ENCODE results near the gene AUTS2.

Gene AUTS2

DNA sequence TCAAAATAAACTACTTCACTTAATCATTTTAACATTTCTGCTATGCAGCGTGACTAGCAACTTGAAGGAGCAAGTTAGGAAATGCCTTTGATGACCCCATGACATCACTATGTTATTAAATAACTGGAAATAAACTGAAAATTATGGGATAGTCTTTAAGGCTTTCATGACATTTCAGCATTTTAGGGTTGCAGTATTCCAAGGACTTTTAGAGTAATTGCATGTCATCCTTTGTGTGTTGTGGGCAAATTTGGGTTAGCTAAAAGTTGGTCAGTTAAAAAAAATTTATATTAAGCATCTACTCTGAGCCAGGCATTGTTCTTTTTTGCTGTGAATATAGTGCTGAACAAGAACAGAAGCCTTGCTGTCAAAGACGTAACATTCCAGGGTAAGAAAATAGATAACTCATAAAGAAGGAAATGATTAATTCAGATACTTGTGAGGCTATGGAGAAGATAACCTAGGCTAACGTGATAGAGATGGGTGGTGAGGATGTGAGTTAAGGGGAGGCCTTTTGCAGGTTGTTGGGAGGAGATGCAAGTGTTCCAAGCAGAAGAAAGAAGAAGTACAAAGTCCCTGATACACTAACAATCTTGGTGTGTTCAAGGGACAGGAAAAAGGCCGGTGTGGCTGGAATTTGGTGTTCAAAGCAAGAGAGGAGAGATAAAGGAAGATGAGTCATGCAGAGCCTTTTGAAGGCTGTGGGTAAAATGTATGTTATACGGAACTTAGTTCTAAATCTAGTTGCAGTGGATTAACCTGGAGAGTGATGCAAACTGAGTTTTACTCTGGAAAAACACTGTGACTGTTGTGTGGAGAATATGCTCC is 610.2 kb downstream of the AUTS2 start:
- no peak overlapping the region for H3K4me3 ChIP-seq (ENCODE audit: low read depth, low read length)
- TF ChIP-seq, protein P1, sequence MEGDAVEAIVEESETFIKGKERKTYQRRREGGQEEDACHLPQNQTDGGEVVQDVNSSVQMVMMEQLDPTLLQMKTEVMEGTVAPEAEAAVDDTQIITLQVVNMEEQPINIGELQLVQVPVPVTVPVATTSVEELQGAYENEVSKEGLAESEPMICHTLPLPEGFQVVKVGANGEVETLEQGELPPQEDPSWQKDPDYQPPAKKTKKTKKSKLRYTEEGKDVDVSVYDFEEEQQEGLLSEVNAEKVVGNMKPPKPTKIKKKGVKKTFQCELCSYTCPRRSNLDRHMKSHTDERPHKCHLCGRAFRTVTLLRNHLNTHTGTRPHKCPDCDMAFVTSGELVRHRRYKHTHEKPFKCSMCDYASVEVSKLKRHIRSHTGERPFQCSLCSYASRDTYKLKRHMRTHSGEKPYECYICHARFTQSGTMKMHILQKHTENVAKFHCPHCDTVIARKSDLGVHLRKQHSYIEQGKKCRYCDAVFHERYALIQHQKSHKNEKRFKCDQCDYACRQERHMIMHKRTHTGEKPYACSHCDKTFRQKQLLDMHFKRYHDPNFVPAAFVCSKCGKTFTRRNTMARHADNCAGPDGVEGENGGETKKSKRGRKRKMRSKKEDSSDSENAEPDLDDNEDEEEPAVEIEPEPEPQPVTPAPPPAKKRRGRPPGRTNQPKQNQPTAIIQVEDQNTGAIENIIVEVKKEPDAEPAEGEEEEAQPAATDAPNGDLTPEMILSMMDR (IDR thresholded peaks at IDR 0.05; ENCODE audit: control insufficient read depth, extremely low read depth, insufficient read depth), result no peak
- no peak for DNase-seq (ENCODE audit: low read depth)

DNA sequence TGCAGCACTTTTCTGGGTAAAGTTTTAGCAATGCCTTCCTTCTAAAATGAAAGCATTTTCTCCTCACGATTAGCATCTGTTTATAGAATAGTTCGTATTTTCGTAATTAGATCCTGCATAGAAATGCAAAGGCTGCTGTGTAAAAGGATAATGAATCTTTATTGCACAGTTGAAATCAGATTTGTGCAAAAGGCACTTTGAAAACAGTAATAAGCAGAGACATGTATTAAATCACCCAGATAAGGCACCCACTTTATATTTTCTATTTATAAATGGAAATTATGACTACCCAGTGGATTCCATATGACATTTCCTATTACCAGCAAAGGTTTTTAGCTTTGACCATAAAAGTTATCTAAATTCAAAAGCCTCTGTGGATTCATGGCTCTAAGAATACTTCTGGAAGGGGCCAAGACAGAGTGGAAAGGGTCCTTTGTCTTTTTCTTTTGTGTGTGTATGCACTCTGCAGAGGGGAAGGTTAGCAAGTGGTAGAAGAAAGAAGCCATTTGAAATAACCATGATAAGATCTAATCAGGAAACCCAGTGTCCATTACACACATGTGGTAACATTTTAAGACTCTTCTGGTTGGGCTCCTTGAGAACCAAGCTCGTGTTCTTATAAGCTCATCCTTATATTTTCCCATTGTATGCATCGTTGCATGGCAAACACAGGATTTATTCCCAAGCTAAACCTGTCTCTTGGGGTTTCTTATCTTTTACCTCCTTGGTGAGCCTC is 612.1 kb downstream of the AUTS2 start:
- TF ChIP-seq, protein P1 (IDR thresholded peaks at IDR 0.05; ENCODE audit: control insufficient read depth, extremely low read depth, insufficient read depth), result no peak

DNA sequence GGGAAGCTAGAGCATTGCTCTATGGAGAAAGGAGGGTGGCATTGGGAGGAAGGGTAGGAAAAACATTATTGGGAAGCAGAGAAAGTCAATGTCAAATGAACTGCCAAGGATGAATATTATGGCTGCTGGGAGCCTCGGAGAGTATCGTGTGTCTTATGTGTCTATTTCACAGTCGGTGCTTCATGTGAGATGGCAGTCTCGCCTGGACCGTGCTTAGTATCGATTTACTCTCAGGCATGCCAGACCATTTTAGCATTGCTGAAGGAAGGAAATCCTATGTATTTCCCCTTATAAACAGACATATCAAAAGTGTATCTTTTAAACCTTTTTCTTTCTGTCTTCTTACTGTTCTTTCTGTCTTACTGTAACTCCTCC is 612.6 kb downstream of the AUTS2 start:
- H3K4me3 ChIP-seq (ENCODE audit: low read depth, low read length), result no peak overlapping the region
- no peak for DNase-seq (ENCODE audit: low read depth)
- TF ChIP-seq, protein P1 (IDR thresholded peaks at IDR 0.05; ENCODE audit: control insufficient read depth, extremely low read depth, insufficient read depth), result no peak

More for the DNA sequence above, 612.1 kb downstream of the AUTS2 start:
- no peak overlapping the region for H3K4me3 ChIP-seq (ENCODE audit: low read depth, low read length)
- no peak for DNase-seq (ENCODE audit: low read depth)

DNA sequence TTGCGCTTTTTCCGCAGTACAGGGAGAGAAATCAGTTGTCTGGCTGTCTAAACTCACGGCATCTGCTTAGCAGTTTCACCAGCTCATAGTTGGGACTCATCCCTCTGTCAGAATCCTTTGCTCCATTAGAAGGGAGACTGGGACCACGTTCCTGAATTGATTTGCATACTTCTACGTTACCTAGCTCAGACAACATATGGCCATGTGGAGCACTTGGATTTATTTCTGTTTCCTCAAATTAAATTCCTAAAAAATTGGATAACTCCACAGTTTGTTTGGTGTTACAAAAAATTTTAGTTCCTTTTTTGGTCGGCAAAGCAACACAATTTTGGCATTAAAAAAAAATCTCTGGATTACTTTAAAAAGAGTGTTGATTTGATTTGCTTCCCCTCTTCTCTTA is 614.0 kb downstream of the AUTS2 start:
- TF ChIP-seq, protein P1 (IDR thresholded peaks at IDR 0.05; ENCODE audit: control insufficient read depth, extremely low read depth, insufficient read depth), result no peak
- no peak overlapping the region for H3K4me3 ChIP-seq (ENCODE audit: low read depth, low read length)
- no peak for DNase-seq (ENCODE audit: low read depth)

DNA sequence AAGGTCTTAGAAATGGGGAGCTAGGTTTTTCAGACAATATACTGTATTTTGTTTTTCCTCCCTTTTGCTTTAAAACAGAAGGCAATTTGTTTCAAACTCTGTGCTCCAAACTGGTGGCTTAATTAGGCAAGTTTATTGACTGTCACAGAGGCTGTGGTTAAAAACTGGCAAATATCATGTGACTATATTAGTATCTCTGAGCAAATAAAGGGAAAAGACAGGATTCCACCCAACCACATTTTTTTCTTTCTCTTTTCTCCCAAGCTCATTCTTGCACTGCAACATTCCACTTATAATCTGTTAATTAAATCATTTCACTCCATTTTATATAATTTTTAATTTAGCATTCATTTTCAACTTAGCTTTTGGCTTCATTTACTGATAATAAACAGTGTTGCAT is 615.8 kb downstream of the AUTS2 start:
- DNase-seq (ENCODE audit: low read depth), result no peak
- H3K4me3 ChIP-seq (ENCODE audit: low read depth, low read length), result no peak overlapping the region
- TF ChIP-seq, protein P1 (IDR thresholded peaks at IDR 0.05; ENCODE audit: control insufficient read depth, extremely low read depth, insufficient read depth), result no peak

DNA sequence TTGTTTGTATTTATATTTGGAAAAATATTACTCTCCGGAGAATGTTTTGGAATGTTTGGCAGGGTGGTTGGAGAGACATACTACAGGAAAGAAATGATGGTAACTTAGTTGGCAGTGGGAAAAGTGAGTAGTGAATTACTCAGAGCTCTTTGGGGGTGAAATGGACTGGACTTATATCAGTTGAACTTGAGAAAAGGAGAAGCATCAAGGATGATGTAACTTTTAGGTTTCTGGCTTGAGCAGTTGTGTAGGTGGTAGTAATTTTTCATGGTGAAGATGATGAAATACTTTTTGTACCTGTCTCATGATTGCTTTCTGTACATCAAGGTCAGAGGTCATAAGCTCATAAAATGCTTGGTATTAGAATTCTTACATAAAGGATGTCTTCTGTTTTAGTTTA is 617.2 kb downstream of the AUTS2 start:
- TF ChIP-seq, protein P1 (IDR thresholded peaks at IDR 0.05; ENCODE audit: control insufficient read depth, extremely low read depth, insufficient read depth), result no peak
- H3K4me3 ChIP-seq (ENCODE audit: low read depth, low read length), result no peak overlapping the region
- no peak for DNase-seq (ENCODE audit: low read depth)

Measured in LNCaP clone FGC (cell line).